ENCODE results near the gene CCDC93.

The CCDC93 gene

GRCh38 chr2:117984208-117984607, 29.7 kb downstream of the CCDC93 start:
- no peak for DNase-seq

GRCh38 chr2:117983040-117983439, 30.8 kb downstream of the CCDC93 start:
- no peak for DNase-seq

GRCh38 chr2:117982376-117983033, 31.4 kb downstream of the CCDC93 start:
- no peak for DNase-seq

- DNase-seq = no peak
Measured at GRCh38 chr2:117981810-117982209, 32.1 kb downstream of the CCDC93 start.

- DNase-seq = no peak
Measured at GRCh38 chr2:117980783-117981676, 32.8 kb downstream of the CCDC93 start.

- no peak for DNase-seq
Measured at GRCh38 chr2:117979911-117980701, 33.8 kb downstream of the CCDC93 start.

GRCh38 chr2:117977696-117978095, 36.2 kb downstream of the CCDC93 start:
- no peak for DNase-seq

- no peak for DNase-seq
Measured at GRCh38 chr2:117976581-117976980, 37.3 kb downstream of the CCDC93 start.

- no peak for DNase-seq
Measured at GRCh38 chr2:117973498-117974082, 40.3 kb downstream of the CCDC93 start.

GRCh38 chr2:117972476-117973123, 41.3 kb downstream of the CCDC93 start:
- no peak for DNase-seq

- DNase-seq = no peak
Measured at GRCh38 chr2:117968722-117969121, 45.1 kb downstream of the CCDC93 start.

GRCh38 chr2:117967977-117968718, 45.7 kb downstream of the CCDC93 start:
- no peak for DNase-seq

- DNase-seq = no peak
Measured at GRCh38 chr2:117963446-117963845, 50.4 kb downstream of the CCDC93 start.

- DNase-seq = no peak
Measured at GRCh38 chr2:117961201-117961600, 52.7 kb downstream of the CCDC93 start.

- no peak for DNase-seq
Measured at GRCh38 chr2:117960231-117960630, 53.6 kb downstream of the CCDC93 start.

GRCh38 chr2:117958186-117958585, 55.7 kb downstream of the CCDC93 start:
- no peak for DNase-seq

- DNase-seq = no peak
Measured at GRCh38 chr2:117957616-117958015, 56.3 kb downstream of the CCDC93 start.

- no peak for DNase-seq
Measured at GRCh38 chr2:117956036-117956796, 57.7 kb downstream of the CCDC93 start.

GRCh38 chr2:117953231-117953630, 60.6 kb downstream of the CCDC93 start:
- DNase-seq = no peak

GRCh38 chr2:117952701-117953100, 61.2 kb downstream of the CCDC93 start:
- no peak for DNase-seq

- DNase-seq = no peak
Measured at GRCh38 chr2:117952228-117952627, 61.6 kb downstream of the CCDC93 start.
